Effector CD8-positive, alpha-beta T cell (primary cell): ENCODE results near the gene FAM25G.
"Not testable (repeated sequence)": the region's sequence is repeated elsewhere in the genome, so short reads cannot be mapped to it uniquely, and the experiment has no call there.

Experiments used
- DNase-seq: peaks from one replicate; lab custom pipeline; 2025; lab: John Stamatoyannopoulos, UW
- total RNA-seq, 4 experiments: gene quantifications; one replicate each; lab custom pipeline; 2026; lab: John Stamatoyannopoulos, UW

FAM25G gene
- total RNA-seq = 0 to 0.72 (median 0) reads per million in 4 experiments

- not testable (repeated sequence) for DNase-seq
Measured at GRCh38 chr10:47491600-47491999, at the start of gene FAM25G. TSS of gene FAM25G (minus strand) at chr10:47491700. CDS start at chr10:47491674, 26 bp downstream.

GRCh38 chr10:47536430-47536829, 44.9 kb upstream of the FAM25G start:
- not testable (repeated sequence) for DNase-seq

DNA sequence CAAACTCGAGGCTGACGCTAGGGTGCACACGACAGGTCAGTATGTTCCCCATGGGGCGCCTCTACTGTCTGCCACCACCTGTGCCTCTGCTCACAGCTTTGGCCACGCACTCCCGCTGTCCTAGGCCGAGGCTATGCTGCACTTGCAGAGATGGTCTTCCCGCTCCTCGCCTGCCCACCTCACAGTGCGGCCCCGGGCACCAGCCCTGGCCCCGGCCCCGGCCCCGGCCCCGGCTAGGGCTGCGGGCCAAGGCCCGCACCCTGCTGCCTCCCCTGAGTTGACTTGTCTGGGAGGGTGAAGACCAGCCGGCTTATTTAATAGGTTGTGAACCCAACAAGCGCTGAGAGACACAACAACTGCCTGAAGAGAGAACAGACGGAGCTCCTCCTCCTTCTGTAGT, 32.0 kb upstream of the FAM25G start, which contains the start of gene AGAP9:
Gene AGAP9, minus strand, starts transcription at position 164 of the 400 bp plus-strand sequence. Its CDS starts 112 bp downstream, at position 52.
- DNase-seq = not testable (repeated sequence)

- DNase-seq = not testable (repeated sequence)
Measured at GRCh38 chr10:47502313-47502712, 10.8 kb upstream of the FAM25G start.

- DNase-seq = not testable (repeated sequence)
Measured at GRCh38 chr10:47494226-47494625, 2.7 kb upstream of the FAM25G start.

DNA sequence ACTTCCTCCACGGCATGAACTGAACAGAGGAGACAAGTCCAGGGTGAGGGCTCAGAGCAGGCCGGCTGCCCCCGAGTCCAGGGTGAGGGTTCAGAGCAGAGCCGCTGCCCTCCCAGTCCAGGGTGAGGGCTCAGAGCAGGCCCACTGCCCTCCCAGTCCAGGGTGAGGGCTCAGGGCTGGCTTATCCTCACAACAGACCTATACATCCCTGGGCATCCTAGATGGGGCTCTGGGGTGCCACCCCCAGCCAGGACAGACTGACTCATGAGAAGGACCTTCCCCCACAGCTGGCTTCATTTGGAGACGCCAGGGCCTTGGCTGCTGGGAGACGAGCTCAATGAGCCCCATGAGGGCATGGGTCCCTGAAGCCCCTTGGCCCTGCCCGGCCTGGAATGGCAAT, 1.9 kb downstream of the FAM25G start:
- not testable (repeated sequence) for DNase-seq

GRCh38 chr10:47485943-47486342, 5.6 kb downstream of the FAM25G start:
- DNase-seq = not testable (repeated sequence)

- not testable (repeated sequence) for DNase-seq
Measured at GRCh38 chr10:47484786-47485185, 6.7 kb downstream of the FAM25G start.

DNA sequence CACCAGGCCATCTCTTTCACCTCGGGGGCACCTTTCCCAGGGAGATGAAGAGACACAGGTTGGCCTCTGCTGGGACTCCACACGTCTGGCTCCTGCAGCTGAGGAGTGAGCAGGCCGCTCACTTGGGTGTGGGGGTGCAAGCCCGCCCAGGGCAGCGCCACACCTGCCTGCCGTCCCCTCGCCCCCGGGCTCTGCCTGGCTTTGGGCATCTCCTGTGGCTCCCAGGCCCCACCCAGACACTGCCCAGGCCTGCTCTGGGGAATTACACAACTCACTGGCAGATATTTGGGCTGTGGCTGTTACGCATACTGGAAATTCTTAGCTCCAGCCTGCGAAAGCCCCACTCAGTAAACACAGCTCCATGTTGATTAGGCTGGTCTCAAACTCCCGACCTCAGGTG, 7.6 kb downstream of the FAM25G start, which contains the start of gene ANXA8:
Gene ANXA8, minus strand, starts transcription at position 193 of the 400 bp plus-strand sequence. Its CDS starts 182 bp downstream, at position 11.
- DNase-seq = not testable (repeated sequence)

- not testable (repeated sequence) for DNase-seq
Measured at GRCh38 chr10:47482367-47482766, 9.1 kb downstream of the FAM25G start.

DNA sequence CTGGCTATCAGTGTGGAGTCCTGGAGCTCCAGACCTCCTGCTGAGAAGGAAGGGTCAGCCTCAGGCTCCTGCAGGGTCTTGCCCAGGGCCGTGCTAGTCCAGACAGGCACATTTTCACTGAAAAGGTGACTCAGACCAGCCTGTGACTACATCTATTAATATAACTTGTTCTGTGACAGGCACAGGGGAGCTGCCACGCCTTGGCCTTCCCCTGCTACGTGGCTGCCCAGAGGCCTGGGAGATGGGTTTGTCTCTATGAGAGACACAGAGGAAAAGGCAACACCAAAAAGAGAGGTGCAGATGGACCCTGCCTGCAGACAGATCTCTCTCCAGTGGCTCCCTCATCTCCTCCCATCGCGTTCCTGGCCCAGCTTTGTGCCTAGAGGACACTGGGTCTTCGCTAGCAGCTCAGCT, 9.7 kb downstream of the FAM25G start:
- not testable (repeated sequence) for DNase-seq

- DNase-seq = not testable (repeated sequence)
Measured at GRCh38 chr10:47481182-47481766, 10.2 kb downstream of the FAM25G start.

DNA sequence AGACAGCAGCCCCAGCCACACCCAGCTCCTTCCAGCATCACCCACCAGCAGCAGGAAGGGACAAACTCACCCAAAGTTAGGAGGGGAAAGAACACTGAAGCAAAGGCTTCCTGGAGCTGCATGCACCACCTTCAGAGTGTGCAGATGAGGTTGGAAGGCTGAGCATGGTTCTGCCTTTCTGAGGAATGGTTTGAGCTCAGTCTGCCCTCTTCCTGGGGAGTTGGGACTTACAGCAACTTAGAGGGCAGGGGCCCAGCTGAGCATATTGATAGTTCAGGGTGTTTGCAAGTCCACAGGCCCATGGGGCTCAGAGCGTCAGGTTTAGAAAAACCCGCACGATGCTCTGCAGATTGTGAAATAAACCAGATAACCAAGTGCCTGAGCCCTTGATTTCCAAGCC, 11.4 kb downstream of the FAM25G start:
- not testable (repeated sequence) for DNase-seq

DNA sequence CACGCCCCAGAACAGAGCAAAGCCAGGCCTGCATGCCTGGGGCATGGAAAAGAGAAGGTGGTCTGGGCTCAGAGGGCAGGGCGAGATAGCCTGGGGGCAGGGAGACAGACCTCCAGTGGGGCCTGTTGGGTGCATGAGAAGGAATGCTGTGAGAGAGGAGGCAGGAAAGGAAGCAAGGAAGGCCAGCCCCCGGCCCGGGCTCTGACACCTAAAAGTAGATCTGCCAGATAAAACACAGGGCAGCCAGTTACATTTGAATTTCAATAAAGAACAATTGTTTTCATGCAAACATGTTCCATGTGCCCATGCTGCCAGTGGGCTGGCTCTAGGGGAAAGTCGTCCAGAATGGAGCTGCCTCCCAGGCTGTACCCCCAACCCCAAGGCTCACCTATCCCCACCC, 13.4 kb downstream of the FAM25G start:
- not testable (repeated sequence) for DNase-seq

DNA sequence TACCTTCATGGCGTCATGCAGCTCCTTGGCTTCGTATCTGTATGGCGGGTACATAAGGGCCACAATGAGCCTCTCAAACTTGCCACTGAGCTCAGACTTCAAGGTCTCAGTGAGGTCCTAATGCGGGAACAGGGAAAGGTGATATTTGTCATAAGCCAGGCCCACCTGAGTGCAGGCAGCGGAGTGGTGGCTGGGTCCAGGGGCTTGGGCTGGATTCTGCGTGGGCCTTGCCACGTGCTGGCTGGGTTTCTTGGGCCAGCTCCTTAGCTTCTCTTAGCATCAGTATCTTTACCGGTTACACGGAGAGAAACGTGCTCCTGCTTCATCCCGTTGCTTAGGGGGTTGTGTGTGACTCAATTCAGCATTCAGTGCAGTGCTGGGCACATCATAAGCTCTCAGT, 14.4 kb downstream of the FAM25G start:
- DNase-seq = not testable (repeated sequence)

DNA sequence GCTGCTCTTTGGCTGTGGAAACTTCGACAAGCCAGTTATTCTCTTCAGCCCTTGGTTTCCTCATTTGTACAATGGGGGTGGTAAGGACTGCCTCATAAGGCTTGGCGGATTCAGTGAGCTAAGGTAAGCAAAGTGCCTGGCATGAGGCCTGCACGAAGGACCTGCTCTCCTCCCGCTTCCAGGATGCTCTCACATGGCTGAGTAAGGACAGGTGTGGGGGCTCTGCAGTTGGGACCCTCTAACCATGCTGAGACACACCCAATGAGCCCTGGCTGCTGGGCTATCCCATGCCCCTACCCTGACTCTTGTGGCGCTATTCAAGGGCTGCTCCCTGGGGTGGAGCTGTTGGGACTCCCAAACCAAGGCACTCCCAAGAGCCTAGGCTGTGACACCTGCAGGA, 16.4 kb downstream of the FAM25G start:
- DNase-seq = not testable (repeated sequence)

DNA sequence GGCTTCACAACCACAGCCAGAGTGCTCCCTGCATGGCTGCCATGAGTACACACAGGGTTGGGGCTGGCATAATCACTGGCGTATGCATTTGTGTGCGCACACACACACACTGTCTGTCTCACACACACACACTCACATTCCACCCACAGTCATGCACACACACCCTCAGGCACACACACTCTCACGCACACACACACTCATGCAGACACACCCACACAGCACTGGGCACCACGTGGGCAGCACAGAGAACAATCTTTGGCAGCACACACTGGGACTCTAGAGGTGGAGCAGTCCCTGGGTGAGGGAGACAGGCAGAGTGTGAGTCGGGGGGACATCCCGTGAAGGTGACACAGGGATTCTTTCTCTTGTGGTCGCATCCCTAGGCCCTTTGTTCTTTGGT, 18.0 kb downstream of the FAM25G start:
- not testable (repeated sequence) for DNase-seq

DNA sequence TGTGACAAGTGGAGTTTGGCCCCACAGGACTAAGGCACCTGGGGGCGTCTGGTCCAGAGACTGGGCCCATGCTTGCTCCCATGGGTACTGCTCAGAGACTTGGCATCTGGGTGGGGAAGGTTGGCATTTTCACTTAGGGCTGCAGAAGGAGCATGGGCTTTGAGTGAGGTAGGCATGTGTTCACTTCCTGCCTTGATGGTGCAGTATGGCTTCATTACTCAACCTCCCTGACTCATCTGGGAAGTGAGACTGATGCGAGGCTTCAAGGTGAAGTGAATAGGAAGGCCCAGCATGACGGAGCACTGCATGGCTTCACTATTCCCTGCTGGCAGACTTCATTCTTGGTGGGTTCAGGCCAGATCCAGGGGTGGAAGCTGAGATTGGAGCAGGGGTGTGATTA, 18.9 kb downstream of the FAM25G start:
- not testable (repeated sequence) for DNase-seq

- DNase-seq = not testable (repeated sequence)
Measured at GRCh38 chr10:47472072-47472471, 19.4 kb downstream of the FAM25G start.

GRCh38 chr10:47468731-47469528, 22.6 kb downstream of the FAM25G start:
- not testable (repeated sequence) for DNase-seq

DNA sequence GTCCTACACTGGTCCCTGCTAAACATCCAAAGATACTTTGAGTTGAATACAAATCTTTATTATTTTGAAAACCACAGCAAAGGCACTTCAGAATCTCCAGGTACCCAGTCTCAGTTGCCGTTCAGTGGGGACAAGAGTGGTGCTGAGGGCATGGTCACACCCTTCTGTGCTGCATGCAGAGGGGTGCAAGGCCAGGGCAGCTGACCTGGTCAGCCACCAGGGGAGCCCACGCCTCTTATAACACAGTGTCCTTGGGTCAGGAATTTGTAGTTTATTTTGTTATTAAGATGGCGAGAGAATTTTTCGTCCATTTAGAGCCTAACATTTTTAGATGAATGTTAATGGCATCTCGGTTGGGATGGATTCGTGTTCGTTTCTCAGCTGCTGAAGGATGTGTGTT, 23.5 kb downstream of the FAM25G start:
- not testable (repeated sequence) for DNase-seq

DNA sequence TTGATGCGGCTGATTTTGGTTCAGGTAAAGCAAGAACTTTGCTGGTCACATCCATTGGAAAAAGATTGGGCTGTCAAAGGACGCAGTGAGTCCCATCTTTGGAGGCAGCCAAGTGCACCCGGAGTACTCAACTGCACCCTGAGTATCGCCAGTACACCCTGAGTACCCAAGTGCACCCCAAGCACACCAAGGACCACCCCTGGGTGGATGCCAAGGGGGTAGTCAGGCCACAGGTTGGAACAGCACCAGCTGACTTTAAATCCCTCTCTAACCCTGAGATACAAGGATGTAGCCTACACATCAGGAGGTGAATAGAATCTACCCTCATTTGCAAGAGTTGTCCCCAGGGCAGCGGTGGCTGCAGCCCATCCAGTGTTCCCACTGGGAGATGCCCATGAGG, 24.0 kb downstream of the FAM25G start:
- not testable (repeated sequence) for DNase-seq
